Activated gamma-delta T cell treated with anti-CD3 and anti-CD28 coated beads, Interleukin-2, amount 50 U/mL, for 16 hours (primary cell): ENCODE data around the gene KCTD16.

Experiments
- DNase-seq: peaks from one replicate; pipeline ENCODE4 v3.0.0-alpha.2; 2020; ENCODE audit warnings: low read depth

The KCTD16 gene

DNA sequence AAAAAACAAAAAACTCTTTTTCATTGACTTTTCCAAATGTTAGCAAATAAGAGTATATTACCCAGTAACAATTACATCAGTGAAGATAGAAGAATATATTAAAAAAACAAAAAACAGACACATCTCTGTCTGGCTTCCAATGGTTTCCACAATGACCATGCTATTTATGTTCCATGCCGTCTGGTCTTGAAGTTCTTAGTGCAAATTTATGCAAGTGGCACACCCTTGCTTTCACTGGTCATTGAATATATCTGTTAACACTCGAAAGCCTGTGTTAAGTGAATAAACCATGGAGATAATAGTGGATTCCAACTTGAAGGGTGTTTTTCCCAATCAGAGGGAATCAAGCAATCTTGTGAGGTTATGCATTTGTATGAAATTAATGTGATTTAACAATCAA lies 291.9 kb downstream of the KCTD16 start:
- DNase-seq, result no peak

DNA sequence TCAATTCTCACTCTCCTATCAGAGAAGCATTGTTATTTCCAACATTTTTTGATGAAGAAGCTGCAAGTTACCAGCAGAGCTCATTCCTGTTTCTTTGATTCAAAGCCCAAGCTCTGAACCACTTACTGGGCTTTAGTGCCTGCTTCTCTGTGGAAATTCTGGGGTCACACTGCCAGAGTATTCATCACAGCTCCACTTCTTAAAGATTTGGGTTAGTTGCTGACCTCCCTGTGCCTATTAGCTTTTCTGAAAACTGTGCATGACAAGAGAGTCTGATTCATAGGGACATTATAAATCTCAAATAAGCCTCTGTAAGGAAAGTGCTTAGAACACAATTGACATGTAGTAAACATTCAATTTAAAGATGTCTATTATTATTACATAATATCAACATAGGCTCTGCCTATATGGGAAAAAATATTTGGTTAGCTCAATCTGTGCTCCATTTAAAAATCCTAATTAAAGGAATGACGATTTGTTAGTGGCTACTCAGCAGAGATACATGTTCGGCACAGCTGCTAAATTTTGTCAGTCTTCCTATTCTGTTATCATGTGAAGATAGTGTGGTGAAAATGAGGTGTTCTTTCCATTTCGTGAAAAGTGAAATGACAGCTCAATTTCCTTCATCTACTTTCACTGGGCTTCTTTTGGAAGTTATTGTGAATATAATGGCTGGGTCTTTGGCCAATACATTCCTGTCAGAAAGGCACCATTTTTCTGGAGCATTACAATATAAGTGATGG lies 293.0 kb downstream of the KCTD16 start:
- DNase-seq, result no peak

DNA sequence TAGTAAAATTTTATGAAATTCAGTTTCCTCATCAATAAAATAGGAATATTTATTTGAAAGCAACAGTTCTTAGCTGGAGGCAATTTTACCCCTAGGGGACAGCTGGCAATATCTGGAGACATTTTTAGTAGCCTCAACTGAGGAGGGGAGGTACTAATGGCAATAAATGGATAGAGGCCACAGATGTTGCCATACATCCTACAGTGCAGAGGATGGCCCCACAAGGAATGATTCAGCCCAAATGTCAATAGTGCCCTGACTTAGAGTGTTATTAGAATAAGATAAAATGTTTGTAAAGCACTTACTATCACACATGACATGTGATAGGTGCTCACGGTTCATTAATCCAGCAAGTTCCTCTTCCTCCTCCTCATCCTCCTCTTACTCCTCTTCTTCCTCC lies 293.6 kb downstream of the KCTD16 start:
- DNase-seq, result no peak

DNA sequence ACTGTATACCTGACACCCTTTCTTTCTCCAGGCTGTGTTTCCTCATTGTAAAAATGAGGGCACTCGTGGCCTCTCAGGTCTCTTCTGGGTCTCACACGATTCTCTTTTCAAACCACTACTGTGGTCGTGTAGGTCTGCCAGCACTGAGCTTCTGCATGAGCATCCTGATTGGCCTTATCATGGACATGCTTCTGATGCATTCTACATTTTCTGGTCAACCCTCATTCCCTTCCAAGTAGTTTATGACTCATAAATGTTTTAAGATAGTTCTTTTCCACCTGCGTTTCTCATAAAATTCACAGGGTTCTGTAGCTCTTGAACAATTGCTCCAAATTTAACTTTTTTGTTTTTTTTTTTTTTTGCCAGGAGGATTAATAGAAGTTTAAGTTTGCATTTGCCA lies 294.8 kb downstream of the KCTD16 start:
- no peak for DNase-seq

DNA sequence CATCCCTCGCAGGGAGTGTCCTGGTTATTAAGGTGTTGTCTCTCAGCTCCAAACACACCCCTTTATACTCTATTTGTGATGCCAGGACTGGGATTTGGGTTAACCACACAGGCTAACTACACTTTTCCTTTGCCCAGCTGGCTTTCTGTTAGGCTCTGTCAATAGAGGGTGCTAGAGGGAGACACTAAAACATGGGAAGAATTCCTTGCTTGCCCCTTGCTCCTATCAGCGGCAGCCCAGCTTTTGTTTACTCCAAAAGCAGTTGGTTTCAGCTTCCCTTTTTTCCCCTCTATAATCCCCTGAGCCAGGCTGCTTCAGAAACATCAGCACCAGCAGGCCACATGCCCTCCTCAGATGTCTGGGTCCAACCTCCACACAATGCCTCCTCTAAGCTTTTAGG lies 297.1 kb downstream of the KCTD16 start:
- no peak for DNase-seq

DNA sequence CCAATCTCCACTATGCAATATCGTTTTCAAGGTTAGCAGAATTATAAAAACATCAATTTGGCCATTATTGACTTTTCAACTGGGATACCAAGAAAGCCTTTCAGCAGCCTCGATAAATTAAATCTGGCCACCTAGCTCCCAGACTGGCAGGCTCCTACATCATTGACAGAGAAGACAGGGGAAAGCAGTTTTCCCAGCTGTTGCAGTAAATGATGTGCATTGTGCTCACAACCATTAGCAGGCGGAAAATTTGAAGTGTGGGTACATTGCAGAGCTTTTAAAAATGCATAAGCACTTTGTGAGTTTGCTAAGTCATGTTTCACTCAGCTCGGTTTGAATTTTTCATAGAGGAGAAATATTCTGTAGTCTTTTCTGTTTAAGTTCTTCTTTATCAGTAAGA lies 297.9 kb downstream of the KCTD16 start:
- no peak for DNase-seq

DNA sequence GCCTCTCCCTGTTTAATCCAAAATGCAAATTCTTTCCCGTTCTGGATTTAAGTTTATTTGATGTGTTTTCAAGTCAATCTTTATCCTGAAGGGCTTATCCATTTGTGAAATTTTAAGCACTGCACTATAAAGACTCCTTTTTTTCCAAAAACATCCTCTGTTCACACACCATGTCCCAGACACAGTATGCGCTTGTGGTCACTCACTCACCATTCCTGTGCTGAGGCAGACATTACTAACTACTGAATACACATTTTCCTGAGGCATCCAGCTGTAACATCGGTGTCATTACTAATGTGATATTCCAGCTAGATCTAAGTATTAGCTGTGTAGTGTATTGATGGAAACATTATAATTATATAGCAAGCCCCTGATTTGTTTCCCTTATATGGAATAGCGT lies 298.4 kb downstream of the KCTD16 start:
- DNase-seq, result no peak

DNA sequence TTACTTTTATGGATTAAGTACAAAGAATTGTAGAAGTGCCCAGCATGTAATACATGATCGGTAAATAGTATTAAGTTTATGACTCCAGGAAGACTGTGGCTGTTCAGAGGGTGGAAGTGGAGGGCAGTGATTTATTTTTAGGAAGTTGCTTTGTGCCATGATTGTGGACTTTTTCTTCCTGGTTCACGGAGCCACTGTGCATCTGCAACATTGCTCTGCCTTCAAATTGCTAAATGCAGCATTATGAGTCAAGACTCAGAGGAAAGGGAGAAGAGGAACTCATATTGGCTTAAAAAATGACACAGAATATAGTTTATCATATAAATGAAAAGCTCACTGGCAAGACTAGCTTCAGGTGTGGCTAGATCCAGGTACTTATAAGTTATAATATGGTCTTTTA lies 301.5 kb downstream of the KCTD16 start:
- no peak for DNase-seq

DNA sequence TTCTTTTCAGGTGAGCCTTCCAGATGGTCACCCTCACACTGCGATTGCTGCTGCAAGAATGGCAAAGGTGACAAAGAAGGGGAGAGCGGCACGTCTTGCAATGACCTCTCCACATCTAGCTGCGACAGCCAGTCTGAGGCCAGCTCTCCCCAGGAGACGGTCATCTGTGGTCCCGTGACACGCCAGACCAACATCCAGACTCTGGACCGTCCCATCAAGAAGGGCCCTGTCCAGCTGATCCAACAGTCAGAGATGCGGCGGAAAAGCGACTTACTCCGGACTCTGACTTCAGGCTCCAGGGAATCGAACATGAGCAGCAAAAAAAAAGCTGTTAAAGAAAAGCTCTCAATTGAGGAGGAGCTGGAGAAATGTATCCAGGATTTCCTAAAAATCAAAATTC lies 303.0 kb downstream of the KCTD16 start:
- DNase-seq, result no peak

DNA sequence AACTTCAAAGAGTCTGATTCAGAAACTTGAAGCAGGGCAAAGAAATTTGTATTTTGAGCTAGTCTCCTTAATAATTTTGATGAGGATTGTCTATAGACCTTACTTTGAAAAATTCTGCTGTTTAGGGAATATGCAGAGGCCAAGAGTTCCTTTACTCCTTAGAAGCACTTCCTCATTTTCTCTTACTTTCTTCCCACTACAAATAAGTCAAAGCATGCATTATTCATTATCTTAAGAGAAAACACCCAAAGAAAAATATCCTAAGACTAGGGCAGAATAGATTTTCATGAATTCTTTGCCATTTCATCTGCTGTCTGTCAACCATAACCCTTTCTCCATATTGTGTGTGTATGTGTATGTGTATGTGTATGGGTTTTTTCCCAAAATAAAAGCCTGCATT lies 307.9 kb downstream of the KCTD16 start:
- DNase-seq, result no peak

DNA sequence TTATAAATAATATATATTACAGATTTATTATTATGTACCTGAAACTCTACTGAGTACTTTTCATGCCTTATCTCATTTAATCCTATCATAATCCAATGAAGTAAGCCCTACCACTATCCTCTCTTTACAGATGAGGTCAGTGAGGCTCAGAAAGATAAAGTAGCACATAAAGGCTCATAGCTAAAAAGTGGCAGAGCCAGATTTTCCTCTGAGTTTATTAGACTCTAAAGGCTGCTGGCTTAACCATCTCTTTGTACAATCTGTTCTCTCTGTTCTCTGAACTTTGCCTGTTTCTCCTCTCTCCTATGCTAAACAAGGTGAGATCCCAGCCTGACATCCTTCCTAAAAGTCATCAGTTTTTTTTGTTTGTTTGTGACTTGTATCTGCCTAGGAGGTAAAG lies 311.2 kb downstream of the KCTD16 start:
- no peak for DNase-seq

DNA sequence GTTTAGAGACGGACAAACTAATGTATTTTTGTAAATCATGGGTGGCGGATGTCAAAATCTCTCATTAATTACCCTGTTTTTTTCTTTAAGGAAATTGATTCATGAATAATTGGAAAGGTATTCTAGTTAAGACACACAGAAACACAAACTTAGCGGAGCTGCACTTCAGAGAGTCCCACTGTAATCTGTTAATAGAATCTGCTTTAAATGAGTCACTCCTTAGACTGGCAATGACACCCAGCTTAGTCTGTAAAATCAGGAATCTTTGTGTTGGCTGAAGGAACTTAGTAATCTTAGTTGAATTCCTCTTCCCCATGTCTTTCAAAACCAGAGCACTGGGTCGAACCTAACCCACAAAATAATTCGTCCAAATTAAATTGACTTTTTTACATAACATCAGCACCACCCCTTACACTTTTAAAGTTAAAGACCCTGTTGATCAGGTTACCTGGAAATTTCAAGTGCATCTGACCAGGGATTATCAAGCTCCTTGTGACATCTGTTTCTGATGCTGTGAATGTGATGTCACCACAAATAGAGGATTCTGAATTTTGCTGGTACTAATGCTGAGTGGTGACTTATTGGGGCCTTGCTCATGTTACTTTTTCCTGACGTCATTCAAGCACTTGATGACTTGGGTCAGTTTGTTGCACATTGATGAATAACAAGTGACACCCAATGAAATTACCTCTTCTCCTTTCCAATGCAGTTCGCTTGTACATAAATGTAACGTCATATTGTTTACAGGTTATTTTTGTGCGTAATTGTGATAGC lies 313.6 kb downstream of the KCTD16 start:
- no peak for DNase-seq

DNA sequence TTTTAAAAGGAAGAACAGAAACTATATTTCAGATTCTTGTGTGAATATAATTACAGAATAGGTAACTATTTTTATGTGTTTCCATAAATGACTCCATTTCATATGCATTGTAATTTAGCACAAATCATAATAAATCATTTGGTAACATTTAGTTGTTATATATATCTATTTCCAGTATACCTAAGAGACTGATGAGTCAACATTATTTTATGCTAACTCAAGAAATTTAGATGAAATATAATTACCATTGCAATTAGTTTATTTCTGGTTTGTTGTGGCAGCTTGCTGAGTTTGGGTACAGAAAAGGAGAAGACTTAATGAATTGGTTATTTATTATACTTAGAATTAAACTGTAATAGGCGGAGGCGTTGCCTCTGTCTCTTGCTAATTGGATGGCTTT lies 314.9 kb downstream of the KCTD16 start:
- DNase-seq, result no peak

DNA sequence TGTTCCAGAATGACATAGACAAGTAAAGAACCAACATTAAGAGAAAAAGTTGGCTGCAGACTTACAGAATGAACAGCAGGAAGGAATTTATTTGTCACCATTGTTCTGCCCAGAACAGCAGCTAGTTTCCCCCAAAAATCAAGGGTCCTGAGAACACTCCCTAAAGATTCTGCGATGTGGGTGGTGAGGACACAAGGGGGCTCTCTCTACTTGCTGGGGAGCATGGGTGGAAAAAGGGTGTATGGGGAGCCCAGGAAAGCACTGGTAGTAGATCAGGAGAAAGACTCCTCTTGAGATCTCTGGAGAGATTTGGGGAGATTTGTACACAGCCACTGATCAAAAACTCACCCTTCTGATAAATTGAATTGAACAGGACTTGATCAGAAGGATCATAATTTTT lies 316.5 kb downstream of the KCTD16 start:
- no peak for DNase-seq

DNA sequence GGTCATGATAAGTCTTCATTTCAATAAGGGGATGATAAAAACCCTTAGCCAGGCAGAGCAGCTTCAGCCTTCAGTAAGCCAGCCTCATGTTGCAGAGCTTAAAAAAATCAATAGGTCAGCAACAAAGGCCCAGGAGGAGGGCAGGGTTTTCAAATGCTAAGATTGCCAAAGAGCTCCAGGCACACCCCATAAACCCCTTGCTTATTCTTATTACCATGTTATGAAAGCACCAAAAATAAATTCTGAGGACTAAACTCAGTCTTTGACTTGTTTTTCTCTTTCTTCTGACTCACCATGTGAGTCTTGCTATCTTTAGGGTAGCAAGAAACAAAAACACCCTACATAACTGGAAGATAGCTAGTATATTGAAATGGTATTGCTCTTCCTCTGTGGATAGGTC lies 317.1 kb downstream of the KCTD16 start:
- no peak for DNase-seq

DNA sequence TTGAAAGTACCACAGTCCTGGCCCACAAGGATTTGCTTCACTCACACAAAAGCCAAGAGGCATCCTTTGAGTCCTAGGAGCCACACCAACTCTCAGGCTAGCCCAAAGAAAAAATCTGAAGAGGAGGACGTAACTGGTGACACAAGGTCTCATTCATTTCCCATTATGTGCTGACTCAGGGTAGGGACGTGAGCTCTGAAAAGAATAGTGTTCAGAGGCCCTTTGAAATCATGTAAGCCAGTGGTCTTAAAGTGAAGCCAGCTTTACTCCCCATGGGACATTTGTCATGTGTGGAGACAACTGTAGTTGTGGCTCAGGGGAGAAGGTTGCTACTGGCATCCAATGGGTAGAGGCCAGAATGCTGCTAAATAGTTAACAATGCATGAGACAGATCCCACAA lies 332.4 kb downstream of the KCTD16 start:
- no peak for DNase-seq

DNA sequence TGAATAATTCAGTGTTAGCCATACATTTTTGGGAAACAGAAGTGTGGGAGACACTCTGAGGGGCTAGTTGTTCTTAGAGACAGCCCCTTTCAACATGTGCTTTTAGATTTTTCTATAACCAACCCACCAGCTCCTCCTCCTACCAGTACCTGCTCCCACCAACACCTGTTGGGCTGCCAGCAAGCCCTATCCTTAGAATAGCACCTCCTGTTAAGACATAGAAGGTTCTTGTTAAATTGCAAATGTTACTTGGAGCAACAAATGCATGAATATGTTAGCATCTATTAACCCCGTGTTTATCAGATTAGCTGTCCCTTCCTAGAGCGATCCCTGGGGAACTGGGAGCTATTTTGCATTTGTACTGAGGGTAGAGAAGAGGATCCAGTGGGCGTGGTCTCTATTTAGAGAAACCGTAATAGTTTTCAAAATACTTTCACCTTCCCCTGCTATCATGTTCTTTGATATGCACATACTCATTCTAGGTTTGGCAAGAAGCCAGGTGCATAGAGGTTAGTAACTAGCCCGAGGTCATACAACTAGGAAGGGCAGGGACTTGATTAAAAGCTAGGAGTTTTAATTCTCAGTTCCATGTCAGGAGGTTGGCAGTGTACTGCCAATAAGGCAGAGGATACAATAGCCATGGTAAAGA lies 334.4 kb downstream of the KCTD16 start:
- DNase-seq, result no peak

DNA sequence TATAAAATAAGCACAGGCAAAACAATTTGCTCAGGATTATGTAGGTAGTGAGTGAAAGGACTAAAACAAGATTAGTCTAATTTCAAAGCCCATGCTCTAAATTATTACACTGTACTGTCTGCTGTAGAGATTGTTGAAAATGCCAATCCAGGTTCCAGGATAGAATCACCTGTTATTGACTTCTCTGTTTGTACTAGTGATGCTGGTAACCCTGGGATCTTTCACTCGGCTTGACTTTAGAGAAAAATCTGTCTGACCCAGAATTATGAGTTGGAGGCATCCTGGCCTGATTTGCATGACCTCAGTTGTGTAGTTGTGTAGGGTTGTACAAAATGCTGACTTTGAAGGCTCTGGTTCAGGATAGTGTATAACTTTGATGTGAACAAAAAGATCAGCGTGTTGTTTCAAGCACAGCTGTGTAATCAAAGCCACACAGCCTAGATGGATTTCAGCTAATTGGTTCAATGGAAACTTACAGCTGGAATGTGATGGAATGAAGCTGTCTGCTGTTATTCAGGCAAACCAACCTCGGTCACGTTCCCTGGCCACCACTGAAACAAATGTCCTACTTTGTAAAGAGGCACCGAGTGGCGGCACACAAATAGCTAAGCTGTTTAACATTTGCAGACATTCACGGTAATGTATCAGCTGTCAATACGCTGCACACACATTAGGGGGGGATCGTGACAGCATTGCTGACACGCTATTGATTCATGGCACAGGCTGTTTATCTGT lies 340.3 kb downstream of the KCTD16 start:
- DNase-seq, result no peak

DNA sequence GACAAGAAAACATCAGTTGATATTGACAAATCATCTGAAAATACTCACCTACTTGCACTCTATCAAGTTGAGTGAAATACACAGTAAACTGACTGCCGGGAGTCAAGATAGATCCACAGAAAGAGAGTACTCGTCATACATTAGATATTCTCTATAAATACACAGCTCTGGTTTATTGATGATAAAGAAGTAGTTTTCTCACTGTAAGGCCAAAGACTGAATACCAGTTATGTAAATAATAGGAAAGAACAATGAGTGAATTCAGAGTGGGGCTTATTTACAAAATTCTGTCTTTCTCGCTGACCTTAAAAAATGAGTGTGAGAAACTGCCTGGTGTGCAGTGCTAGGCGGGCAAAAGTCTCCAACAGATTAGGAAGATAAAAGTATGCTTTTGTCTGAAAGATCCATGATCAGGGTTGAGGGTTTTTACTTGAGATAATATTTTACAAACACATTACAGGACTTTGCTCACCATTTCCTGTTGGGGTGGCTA lies 341.0 kb downstream of the KCTD16 start:
- DNase-seq, result no peak

DNA sequence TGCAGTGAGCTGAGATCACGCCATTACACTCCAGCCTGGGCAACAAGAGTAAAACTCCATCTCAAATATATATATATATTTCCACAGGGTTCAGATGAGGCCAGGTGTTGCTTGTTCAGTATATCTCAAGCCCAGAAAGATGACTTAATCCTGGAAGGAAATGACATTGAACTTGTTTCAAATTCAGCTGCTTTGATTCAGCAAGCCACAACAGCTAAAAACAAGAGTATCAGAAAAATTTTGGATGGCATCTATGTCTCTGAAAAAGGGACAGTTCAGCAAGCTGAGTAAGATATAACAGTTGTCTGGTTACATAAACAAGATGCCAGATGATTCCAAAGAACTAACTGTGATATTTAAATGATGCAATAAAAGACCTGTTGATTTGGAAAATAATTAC lies 352.0 kb downstream of the KCTD16 start:
- no peak for DNase-seq

DNA sequence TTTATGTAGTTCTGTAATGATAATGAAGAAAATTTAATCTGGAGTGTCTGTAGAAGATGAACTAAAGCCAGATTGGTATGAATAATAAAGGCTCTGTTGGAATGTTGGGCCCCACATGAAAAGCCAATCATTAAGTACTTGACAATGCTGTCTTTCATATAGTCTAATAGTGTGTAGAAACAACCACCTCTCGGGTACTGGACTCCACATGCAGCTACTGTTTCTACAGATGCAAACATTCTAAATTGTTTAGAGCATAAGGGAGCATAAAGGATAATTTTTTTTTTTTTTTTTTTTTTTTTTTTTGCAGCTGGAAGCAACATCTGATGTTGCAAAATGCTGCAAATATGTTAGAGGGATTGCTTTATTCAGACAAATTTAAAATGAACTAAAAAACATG lies 354.3 kb downstream of the KCTD16 start:
- DNase-seq, result no peak

DNA sequence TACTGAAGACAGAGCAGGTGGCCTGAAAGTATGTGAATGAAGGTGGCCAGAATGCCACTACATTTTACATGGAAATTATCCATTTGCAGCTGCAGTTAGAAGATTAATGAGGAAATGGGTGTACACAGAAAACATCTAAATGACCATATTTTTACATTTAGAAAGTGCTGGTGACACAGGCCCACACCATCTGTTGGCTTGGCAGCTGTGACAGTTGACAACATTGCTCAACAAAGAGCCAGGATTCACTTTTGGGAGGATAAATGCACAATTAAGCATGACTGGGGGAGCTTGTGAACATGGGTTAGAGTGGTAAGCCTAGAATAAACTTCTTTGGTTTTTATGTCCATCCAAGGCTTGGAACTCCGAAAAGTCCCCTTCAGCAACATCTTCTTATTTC lies 360.5 kb downstream of the KCTD16 start:
- no peak for DNase-seq
